ENCODE measurements around the gene LCP1. TPM values are rescaled to one million over a fixed set of nuclear protein-coding genes. Genes with fewer than 3 reads are reported as not detected.

LCP1 gene
- total and polyA plus RNA-seq, 9 of the 15 experiments (the other 6 are each of a cell fraction or from before 2014, with no cell fraction given), result 83.0 to 255 (median 163) TPM

DNA sequence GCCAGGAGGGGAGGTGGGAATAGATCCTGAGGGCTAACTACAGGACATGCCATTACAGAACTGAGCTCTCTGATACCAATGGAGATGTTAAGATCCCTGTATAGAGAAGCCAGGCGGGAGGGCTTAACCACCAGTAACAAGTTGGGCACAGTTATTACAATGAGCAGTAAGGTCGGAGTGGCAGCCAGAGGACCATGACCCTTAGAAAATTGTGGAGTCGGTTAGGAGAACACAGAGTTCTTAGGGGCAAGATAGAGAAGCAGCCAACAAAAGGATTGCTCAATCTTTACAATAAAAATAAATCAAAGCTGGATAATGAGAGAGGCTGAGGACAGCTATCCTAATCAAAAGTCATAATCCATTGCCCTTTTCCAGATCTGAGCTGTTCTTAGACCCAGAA, 87.5 kb downstream of the LCP1 start (continued):
- TF ChIP-seq, protein P1, sequence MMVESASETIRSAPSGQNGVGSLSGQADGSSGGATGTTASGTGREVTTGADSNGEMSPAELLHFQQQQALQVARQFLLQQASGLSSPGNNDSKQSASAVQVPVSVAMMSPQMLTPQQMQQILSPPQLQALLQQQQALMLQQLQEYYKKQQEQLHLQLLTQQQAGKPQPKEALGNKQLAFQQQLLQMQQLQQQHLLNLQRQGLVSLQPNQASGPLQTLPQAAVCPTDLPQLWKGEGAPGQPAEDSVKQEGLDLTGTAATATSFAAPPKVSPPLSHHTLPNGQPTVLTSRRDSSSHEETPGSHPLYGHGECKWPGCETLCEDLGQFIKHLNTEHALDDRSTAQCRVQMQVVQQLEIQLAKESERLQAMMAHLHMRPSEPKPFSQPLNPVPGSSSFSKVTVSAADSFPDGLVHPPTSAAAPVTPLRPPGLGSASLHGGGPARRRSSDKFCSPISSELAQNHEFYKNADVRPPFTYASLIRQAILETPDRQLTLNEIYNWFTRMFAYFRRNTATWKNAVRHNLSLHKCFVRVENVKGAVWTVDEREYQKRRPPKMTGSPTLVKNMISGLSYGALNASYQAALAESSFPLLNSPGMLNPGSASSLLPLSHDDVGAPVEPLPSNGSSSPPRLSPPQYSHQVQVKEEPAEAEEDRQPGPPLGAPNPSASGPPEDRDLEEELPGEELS (CRISPR knock-in tag; IDR thresholded peaks at IDR 0.05; ENCODE audit: borderline replicate concordance), result no peak
- TF ChIP-seq ILF3 (IDR thresholded peaks at IDR 0.05; ENCODE audit: borderline replicate concordance), result no peak
- TF ChIP-seq HOXB6 (CRISPR knock-in tag; IDR thresholded peaks at IDR 0.05; ENCODE audit: borderline replicate concordance), result no peak
- no peak for TF ChIP-seq TAF15 (IDR thresholded peaks at IDR 0.05; ENCODE audit: low read depth, low read length)
- no peak for TF ChIP-seq ETV5 (CRISPR knock-in tag; IDR thresholded peaks at IDR 0.05; ENCODE audit: low read depth)
- TF ChIP-seq ZNF165 (CRISPR knock-in tag; IDR thresholded peaks at IDR 0.05; ENCODE audit: borderline replicate concordance), result no peak

DNA sequence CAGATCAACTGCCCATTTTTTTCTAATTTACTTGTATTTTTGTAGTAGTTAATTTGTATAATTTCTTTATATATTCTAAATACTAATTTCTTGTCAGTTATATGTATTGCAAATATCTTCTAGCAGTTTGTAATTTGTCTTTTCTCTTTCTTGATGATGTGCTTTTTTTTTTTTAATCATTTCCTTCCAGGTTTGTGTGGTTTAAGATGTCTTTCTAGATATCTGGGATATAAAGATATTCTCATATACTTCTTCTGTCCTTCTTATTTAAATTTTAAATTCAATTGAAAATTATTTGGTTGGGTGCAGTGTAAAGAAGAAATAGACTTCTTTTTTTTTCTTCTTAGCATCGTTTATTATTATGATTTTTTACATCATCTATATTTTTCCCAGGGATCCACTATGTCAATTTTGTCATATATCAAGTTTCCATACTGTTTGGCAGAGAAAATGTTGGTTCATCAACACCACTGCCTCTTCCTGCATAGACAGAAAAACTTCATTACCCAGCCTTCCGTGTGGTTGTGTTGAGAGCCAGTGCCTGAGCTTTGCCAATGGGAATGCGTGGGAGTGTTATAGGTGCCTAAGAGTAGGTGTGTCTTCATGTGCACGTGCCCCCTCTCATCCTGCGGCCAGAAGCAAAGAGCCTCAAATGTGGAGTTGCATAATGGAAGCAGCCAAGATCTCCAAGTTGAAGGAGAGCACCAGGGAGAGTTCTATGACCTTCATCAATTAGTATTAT, 93.0 kb downstream of the LCP1 start:
- no TSS peak for BruUV-seq (replicated peaks)
- no peak for FAIRE-seq
- no peaks in the 10 kb centered on the region for H3K36me3 ChIP-seq (ENCODE audit: control insufficient read depth, insufficient read depth, low read length)
- H3K79me2 ChIP-seq (ENCODE audit: control insufficient read depth, insufficient read depth, low read length), result no peaks in the 10 kb centered on the region
- in situ Hi-C loops (cut with MboI), result no loop called here
- no peaks in the 10 kb centered on the region for H3K9me3 ChIP-seq (replicated peaks; ENCODE audit: control insufficient read depth, insufficient read depth, low read depth, low read length)
- ChIA-PET CTCF (ENCODE audit: low intra/inter-chr PET ratio) (no interaction called here), POLR2A (no interaction called here)
- no peaks in the 10 kb centered on the region for H3K9me1 ChIP-seq (ENCODE audit: control insufficient read depth, insufficient read depth, low read length)
- no peak for ATAC-seq
- H3K27me3 ChIP-seq (ENCODE audit: control insufficient read depth in 2 of 2, insufficient read depth in 2 of 2, low read length in 2 of 2), result no peaks in the 10 kb centered on the region
- no peaks in the 10 kb centered on the region for H4K20me1 ChIP-seq (replicated peaks; ENCODE audit: control insufficient read depth, insufficient read depth, low read length)
- no peak overlapping the region for H3K27ac ChIP-seq (ENCODE audit: extremely low read depth, low read depth, low read length)
- peaks cover 0 to 4% of the 10 kb centered on the region in 2 experiments; a peak in 2 of 5 replicates for H3K4me1 ChIP-seq (replicated peaks in 1 of 2; ENCODE audit: control insufficient read depth in 2 of 2, insufficient read depth in 2 of 2, low read length in 2 of 2)
- DNase-seq (ENCODE audit: extremely low read depth in 1 of 4, low spot score in 3 of 4), result no peak
- WGBS (ENCODE audit: insufficient coverage, low coverage, missing lambda C conversion rate), result 34% methylated on average over 5 of the region's 5 CpGs
- H3K4me2 ChIP-seq (ENCODE audit: insufficient read depth, low read length), result no peak overlapping the region
- no peak overlapping the region for H3K9ac ChIP-seq (ENCODE audit: insufficient read depth in 1 of 2, low read depth in 2 of 2, low read length in 2 of 2)
- H2AFZ ChIP-seq (ENCODE audit: low read depth, low read length), result no peak overlapping the region
- intact Hi-C loops (cut with micrococcal nuclease), result no loop called here
- H3K4me3 ChIP-seq, result no peak overlapping the region
- no peak for TF ChIP-seq SMAD4 (CRISPR knock-in tag; conservative IDR thresholded peaks at IDR 0.05)
- TF ChIP-seq, protein P2, sequence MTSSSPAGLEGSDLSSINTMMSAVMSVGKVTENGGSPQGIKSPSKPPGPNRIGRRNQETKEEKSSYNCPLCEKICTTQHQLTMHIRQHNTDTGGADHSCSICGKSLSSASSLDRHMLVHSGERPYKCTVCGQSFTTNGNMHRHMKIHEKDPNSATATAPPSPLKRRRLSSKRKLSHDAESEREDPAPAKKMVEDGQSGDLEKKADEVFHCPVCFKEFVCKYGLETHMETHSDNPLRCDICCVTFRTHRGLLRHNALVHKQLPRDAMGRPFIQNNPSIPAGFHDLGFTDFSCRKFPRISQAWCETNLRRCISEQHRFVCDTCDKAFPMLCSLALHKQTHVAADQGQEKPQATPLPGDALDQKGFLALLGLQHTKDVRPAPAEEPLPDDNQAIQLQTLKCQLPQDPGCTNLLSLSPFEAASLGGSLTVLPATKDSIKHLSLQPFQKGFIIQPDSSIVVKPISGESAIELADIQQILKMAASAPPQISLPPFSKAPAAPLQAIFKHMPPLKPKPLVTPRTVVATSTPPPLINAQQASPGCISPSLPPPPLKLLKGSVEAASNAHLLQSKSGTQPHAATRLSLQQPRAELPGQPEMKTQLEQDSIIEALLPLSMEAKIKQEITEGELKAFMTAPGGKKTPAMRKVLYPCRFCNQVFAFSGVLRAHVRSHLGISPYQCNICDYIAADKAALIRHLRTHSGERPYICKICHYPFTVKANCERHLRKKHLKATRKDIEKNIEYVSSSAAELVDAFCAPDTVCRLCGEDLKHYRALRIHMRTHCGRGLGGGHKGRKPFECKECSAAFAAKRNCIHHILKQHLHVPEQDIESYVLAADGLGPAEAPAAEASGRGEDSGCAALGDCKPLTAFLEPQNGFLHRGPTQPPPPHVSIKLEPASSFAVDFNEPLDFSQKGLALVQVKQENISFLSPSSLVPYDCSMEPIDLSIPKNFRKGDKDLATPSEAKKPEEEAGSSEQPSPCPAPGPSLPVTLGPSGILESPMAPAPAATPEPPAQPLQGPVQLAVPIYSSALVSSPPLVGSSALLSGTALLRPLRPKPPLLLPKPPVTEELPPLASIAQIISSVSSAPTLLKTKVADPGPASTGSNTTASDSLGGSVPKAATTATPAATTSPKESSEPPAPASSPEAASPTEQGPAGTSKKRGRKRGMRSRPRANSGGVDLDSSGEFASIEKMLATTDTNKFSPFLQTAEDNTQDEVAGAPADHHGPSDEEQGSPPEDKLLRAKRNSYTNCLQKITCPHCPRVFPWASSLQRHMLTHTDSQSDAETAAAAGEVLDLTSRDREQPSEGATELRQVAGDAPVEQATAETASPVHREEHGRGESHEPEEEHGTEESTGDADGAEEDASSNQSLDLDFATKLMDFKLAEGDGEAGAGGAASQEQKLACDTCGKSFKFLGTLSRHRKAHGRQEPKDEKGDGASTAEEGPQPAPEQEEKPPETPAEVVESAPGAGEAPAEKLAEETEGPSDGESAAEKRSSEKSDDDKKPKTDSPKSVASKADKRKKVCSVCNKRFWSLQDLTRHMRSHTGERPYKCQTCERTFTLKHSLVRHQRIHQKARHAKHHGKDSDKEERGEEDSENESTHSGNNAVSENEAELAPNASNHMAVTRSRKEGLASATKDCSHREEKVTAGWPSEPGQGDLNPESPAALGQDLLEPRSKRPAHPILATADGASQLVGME (CRISPR knock-in tag; IDR thresholded peaks at IDR 0.05), result no peak
- no peak for TF ChIP-seq PRMT5 (CRISPR knock-in tag; IDR thresholded peaks at IDR 0.05)
- no peak for TF ChIP-seq CHD4 (IDR thresholded peaks at IDR 0.05; ENCODE audit: insufficient read depth, insufficient replicate concordance, low read depth, low read length, poor library complexity, severe bottlenecking)
- no peak for TF ChIP-seq RBM15 (IDR thresholded peaks at IDR 0.05; ENCODE audit: insufficient read depth, low read length)
- no peak for TF ChIP-seq CEBPG (CRISPR knock-in tag; IDR thresholded peaks at IDR 0.05)
- no peak for TF ChIP-seq CEBPG (tag; conservative IDR thresholded peaks at IDR 0.05 in 1 of 2, IDR thresholded peaks at IDR 0.05 in 1 of 2)

Measured in K562 (cell line).